ENCODE data around the gene NUDT21.

DNA sequence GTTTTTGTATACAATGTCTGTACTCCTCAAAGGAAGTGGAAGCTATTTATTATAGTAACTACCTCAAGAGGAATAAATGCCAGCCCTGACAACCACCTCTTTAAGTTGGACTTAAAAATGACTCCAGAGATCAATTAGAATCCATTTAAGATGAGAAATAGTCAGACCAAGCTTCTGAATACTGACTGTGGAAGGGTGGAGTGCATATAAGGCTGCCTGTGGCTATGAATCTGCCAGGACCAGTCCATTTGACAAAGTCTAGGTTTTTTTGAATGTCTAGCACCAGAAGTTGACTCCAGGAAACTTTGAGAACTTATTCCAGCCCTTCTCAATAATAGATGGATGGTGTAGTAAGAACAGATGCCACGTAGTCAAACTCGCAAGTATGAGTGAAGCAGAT, 15.2 kb upstream of the NUDT21 start:
- TF ChIP-seq, protein P1, sequence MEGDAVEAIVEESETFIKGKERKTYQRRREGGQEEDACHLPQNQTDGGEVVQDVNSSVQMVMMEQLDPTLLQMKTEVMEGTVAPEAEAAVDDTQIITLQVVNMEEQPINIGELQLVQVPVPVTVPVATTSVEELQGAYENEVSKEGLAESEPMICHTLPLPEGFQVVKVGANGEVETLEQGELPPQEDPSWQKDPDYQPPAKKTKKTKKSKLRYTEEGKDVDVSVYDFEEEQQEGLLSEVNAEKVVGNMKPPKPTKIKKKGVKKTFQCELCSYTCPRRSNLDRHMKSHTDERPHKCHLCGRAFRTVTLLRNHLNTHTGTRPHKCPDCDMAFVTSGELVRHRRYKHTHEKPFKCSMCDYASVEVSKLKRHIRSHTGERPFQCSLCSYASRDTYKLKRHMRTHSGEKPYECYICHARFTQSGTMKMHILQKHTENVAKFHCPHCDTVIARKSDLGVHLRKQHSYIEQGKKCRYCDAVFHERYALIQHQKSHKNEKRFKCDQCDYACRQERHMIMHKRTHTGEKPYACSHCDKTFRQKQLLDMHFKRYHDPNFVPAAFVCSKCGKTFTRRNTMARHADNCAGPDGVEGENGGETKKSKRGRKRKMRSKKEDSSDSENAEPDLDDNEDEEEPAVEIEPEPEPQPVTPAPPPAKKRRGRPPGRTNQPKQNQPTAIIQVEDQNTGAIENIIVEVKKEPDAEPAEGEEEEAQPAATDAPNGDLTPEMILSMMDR (IDR thresholded peaks at IDR 0.05 in 2 of 3, conservative IDR thresholded peaks at IDR 0.05 in 1 of 3; ENCODE audit: borderline replicate concordance in 1 of 3, insufficient read depth in 1 of 3, low read depth in 2 of 3, low read length in 2 of 3), result no peak
- TF ChIP-seq CEBPB (IDR thresholded peaks at IDR 0.05; ENCODE audit: low read depth) (no peak), POLR2AphosphoS5 (IDR thresholded peaks at IDR 0.05; ENCODE audit: low read depth, low read length) (no peak), POLR2A (IDR thresholded peaks at IDR 0.05; ENCODE audit: borderline replicate concordance, extremely low read depth, insufficient read depth, insufficient read length) (no peak), ELF1 (IDR thresholded peaks at IDR 0.05; ENCODE audit: borderline replicate concordance, low read depth) (no peak), ZNF274 (IDR thresholded peaks at IDR 0.05; ENCODE audit: low read depth, low read length) (no peak), YY1 (IDR thresholded peaks at IDR 0.05; ENCODE audit: extremely low read depth, insufficient replicate concordance, low read depth, low read length) (no peak)
- TF ChIP-seq, protein P2, sequence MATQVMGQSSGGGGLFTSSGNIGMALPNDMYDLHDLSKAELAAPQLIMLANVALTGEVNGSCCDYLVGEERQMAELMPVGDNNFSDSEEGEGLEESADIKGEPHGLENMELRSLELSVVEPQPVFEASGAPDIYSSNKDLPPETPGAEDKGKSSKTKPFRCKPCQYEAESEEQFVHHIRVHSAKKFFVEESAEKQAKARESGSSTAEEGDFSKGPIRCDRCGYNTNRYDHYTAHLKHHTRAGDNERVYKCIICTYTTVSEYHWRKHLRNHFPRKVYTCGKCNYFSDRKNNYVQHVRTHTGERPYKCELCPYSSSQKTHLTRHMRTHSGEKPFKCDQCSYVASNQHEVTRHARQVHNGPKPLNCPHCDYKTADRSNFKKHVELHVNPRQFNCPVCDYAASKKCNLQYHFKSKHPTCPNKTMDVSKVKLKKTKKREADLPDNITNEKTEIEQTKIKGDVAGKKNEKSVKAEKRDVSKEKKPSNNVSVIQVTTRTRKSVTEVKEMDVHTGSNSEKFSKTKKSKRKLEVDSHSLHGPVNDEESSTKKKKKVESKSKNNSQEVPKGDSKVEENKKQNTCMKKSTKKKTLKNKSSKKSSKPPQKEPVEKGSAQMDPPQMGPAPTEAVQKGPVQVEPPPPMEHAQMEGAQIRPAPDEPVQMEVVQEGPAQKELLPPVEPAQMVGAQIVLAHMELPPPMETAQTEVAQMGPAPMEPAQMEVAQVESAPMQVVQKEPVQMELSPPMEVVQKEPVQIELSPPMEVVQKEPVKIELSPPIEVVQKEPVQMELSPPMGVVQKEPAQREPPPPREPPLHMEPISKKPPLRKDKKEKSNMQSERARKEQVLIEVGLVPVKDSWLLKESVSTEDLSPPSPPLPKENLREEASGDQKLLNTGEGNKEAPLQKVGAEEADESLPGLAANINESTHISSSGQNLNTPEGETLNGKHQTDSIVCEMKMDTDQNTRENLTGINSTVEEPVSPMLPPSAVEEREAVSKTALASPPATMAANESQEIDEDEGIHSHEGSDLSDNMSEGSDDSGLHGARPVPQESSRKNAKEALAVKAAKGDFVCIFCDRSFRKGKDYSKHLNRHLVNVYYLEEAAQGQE (IDR thresholded peaks at IDR 0.05; ENCODE audit: low read depth), result no peak
- TF ChIP-seq, protein P3, sequence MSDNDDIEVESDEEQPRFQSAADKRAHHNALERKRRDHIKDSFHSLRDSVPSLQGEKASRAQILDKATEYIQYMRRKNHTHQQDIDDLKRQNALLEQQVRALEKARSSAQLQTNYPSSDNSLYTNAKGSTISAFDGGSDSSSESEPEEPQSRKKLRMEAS (IDR thresholded peaks at IDR 0.05), result no peak

Data from HCT116 (cell line).